WTC11 (cell line): ENCODE results near the gene ANKRD11.

ENCODE experiments used
- TEAD4 ChIP-seq: sonication (generic); formaldehyde crosslinking; IDR thresholded peaks from 2 replicates; pipeline ENCODE4 v1.8.0; 2022; ENCODE audit warnings: mild to moderate bottlenecking, missing genetic modification reagents
- ZNF263 ChIP-seq: sonication (generic); formaldehyde crosslinking; IDR thresholded peaks from 2 replicates; pipeline ENCODE4 v1.8.1; 2022; ENCODE audit warnings: low read depth, mild to moderate bottlenecking, moderate library complexity, missing genetic modification reagents
- TF ChIP-seq, protein P1 (sequence below): fragments of 250-450 bp; sonication (Bioruptor Pico); IDR thresholded peaks from 2 replicates; pipeline ENCODE4 v1.9.0; 2021; ENCODE audit warnings: moderate library complexity, mild to moderate bottlenecking, inconsistent platforms, borderline replicate concordance
- TF ChIP-seq, protein P2 (sequence below): fragments of 200-600 bp; IDR thresholded peaks from 2 replicates; pipeline ENCODE4 v1.8.0; 2022; ENCODE audit warnings: antibody characterized with exemption
- TF ChIP-seq, protein P3 (sequence below): fragments of 250-450 bp; sonication (Bioruptor Pico); IDR thresholded peaks from 2 replicates; pipeline ENCODE4 v1.9.0; 2021; ENCODE audit warnings: mild to moderate bottlenecking

DNA sequence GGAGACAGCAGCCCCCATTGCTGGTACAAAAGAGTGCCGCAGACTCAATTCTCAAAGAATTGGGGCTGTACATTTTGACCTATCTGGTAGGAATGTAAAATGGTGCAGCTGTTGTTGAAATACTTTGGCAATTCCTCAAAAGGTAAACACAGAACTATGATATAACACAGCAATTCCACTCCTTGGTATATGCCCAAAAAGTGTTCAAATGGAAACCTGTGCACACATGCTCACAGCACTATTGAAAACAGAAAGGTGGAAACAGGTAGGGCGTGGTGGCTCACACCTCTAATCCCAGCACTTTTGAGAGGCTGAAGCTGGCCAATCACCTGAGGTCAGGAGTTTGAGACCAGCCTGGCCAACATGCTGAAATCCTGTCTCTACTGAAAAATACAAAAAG lies 34.7 kb downstream of the ANKRD11 start:
- TF ChIP-seq, protein P1, sequence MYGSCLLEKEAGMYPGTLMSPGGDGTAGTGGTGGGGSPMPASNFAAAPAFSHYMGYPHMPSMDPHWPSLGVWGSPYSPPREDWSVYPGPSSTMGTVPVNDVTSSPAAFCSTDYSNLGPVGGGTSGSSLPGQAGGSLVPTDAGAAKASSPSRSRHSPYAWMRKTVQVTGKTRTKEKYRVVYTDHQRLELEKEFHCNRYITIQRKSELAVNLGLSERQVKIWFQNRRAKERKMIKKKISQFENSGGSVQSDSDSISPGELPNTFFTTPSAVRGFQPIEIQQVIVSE (CRISPR knock-in tag): no peak
- no peak for TF ChIP-seq ZNF263 (CRISPR knock-in tag)
- TF ChIP-seq, protein P2, sequence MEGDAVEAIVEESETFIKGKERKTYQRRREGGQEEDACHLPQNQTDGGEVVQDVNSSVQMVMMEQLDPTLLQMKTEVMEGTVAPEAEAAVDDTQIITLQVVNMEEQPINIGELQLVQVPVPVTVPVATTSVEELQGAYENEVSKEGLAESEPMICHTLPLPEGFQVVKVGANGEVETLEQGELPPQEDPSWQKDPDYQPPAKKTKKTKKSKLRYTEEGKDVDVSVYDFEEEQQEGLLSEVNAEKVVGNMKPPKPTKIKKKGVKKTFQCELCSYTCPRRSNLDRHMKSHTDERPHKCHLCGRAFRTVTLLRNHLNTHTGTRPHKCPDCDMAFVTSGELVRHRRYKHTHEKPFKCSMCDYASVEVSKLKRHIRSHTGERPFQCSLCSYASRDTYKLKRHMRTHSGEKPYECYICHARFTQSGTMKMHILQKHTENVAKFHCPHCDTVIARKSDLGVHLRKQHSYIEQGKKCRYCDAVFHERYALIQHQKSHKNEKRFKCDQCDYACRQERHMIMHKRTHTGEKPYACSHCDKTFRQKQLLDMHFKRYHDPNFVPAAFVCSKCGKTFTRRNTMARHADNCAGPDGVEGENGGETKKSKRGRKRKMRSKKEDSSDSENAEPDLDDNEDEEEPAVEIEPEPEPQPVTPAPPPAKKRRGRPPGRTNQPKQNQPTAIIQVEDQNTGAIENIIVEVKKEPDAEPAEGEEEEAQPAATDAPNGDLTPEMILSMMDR: no peak
- TF ChIP-seq, protein P3, sequence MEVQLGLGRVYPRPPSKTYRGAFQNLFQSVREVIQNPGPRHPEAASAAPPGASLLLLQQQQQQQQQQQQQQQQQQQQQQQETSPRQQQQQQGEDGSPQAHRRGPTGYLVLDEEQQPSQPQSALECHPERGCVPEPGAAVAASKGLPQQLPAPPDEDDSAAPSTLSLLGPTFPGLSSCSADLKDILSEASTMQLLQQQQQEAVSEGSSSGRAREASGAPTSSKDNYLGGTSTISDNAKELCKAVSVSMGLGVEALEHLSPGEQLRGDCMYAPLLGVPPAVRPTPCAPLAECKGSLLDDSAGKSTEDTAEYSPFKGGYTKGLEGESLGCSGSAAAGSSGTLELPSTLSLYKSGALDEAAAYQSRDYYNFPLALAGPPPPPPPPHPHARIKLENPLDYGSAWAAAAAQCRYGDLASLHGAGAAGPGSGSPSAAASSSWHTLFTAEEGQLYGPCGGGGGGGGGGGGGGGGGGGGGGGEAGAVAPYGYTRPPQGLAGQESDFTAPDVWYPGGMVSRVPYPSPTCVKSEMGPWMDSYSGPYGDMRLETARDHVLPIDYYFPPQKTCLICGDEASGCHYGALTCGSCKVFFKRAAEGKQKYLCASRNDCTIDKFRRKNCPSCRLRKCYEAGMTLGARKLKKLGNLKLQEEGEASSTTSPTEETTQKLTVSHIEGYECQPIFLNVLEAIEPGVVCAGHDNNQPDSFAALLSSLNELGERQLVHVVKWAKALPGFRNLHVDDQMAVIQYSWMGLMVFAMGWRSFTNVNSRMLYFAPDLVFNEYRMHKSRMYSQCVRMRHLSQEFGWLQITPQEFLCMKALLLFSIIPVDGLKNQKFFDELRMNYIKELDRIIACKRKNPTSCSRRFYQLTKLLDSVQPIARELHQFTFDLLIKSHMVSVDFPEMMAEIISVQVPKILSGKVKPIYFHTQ: no peak
- no peak for TF ChIP-seq TEAD4 (CRISPR knock-in tag)
